ENCODE results near the gene LOXL3. TPM values are rescaled to one million over a fixed set of nuclear protein-coding genes. Genes with fewer than 3 reads are reported as not detected.

The LOXL3 gene
- polyA plus RNA-seq, 3 donors, result 9.6 to 11.0 (median 10.8) TPM

- DNase-seq (ENCODE audit: extremely low read depth in 1 of 11, low read depth in 9 of 11, low spot score in 4 of 11), result peak; percentile 89 to 97 (median 94)
Observed at GRCh38 chr2:74482801-74483674, 70.7 kb downstream of the LOXL3 start, which contains the start of the genes CCDC142 and TTC31. TSS of gene CCDC142 (minus strand) at chr2:74482998. CDS start at chr2:74482837, 161 bp downstream. TSS of gene TTC31 (plus strand) at chr2:74483081. CDS start at chr2:74483096, 15 bp downstream.

Other genes with a start within 250 kb of the LOXL3 start
- 1 to 10 TPM; 1.7 to 4.8 (median 3.2) TPM for gene SLC4A5, start 210.5 kb downstream of the LOXL3 start, polyA plus RNA-seq (ENCODE audit: insufficient read length in 3 of 3)
- gene DCTN1, start 173.6 kb downstream of the LOXL3 start, polyA plus RNA-seq (ENCODE audit: insufficient read length in 3 of 3), result 100 to 1,000 TPM; 135 to 169 (median 151) TPM
- 1 to 10 TPM; 4.6 to 9.6 (median 8.0) TPM for gene C2orf81, start 132.3 kb downstream of the LOXL3 start, polyA plus RNA-seq (ENCODE audit: insufficient read length in 3 of 3)
- 10 to 100 TPM; 36.6 to 44.8 (median 43.2) TPM for gene WDR54, start 132.2 kb downstream of the LOXL3 start, polyA plus RNA-seq (ENCODE audit: insufficient read length in 3 of 3)
- gene RTKN, start 112.0 kb downstream of the LOXL3 start, polyA plus RNA-seq (ENCODE audit: insufficient read length in 3 of 3), result 10 to 100 TPM; 58.0 to 89.3 (median 73.4) TPM
- 10 to 100 TPM; 27.8 to 33.3 (median 31.7) TPM for gene INO80B, start 98.9 kb downstream of the LOXL3 start, polyA plus RNA-seq (ENCODE audit: insufficient read length in 3 of 3)
- gene WBP1, start 95.5 kb downstream of the LOXL3 start, polyA plus RNA-seq (ENCODE audit: insufficient read length in 3 of 3), result 100 to 1,000 TPM in 2 of 3 donors, 10 to 100 TPM in 1; 93.7 to 122 (median 117) TPM
- gene MOGS, start 88.6 kb downstream of the LOXL3 start, polyA plus RNA-seq (ENCODE audit: insufficient read length in 3 of 3), result 10 to 100 TPM; 48.6 to 51.1 (median 49.0) TPM
- gene MRPL53, start 81.3 kb downstream of the LOXL3 start, polyA plus RNA-seq (ENCODE audit: insufficient read length in 3 of 3), result 10 to 100 TPM; 34.3 to 70.2 (median 65.9) TPM
- gene CCDC142, start 70.9 kb downstream of the LOXL3 start, polyA plus RNA-seq (ENCODE audit: insufficient read length in 3 of 3), result 10 to 100 TPM in 2 of 3 donors, 1 to 10 TPM in 1; 9.5 to 16.1 (median 11.5) TPM
- 10 to 100 TPM; 26.5 to 35.3 (median 30.2) TPM for gene TTC31, start 70.9 kb downstream of the LOXL3 start, polyA plus RNA-seq (ENCODE audit: insufficient read length in 3 of 3)
- gene LBX2, start 54.3 kb downstream of the LOXL3 start, polyA plus RNA-seq (ENCODE audit: insufficient read length in 3 of 3), result 1 to 10 TPM; 3.4 to 5.3 (median 4.7) TPM
- 10 to 100 TPM; 23.8 to 26.5 (median 24.8) TPM for gene PCGF1, start 46.2 kb downstream of the LOXL3 start, polyA plus RNA-seq (ENCODE audit: insufficient read length in 3 of 3)
- under 1 TPM in 2 of 3 donors, not detected in 1; 0.10 to 0.23 TPM for gene TLX2, start 39.5 kb downstream of the LOXL3 start, polyA plus RNA-seq (ENCODE audit: insufficient read length in 3 of 3)
- under 1 TPM; 0.14 to 0.82 (median 0.19) TPM for gene DQX1, start 27.7 kb downstream of the LOXL3 start, polyA plus RNA-seq (ENCODE audit: insufficient read length in 3 of 3)
- 100 to 1,000 TPM in 2 of 3 donors, 10 to 100 TPM in 1; 93.2 to 113 (median 107) TPM for gene AUP1, start 24.2 kb downstream of the LOXL3 start, polyA plus RNA-seq (ENCODE audit: insufficient read length in 3 of 3)
- 10 to 100 TPM; 31.2 to 34.5 (median 31.4) TPM for gene HTRA2, start 24.0 kb downstream of the LOXL3 start, polyA plus RNA-seq (ENCODE audit: insufficient read length in 3 of 3)
- 1 to 10 TPM; 7.5 to 9.4 (median 9.3) TPM for gene DOK1, start 778 bp upstream of the LOXL3 start, polyA plus RNA-seq (ENCODE audit: insufficient read length in 3 of 3)
- 1 to 10 TPM in 1 of 3 donors, under 1 TPM in 2; 0.67 to 1.2 (median 0.84) TPM for gene M1AP, start 94.4 kb upstream of the LOXL3 start, polyA plus RNA-seq (ENCODE audit: insufficient read length in 3 of 3)
- gene SEMA4F, start 100.3 kb upstream of the LOXL3 start, polyA plus RNA-seq (ENCODE audit: insufficient read length in 3 of 3), result 1 to 10 TPM; 6.8 to 8.1 (median 7.3) TPM